ENCODE results near the gene DIPK1B. TPM values are rescaled to one million over a fixed set of nuclear protein-coding genes. Genes with fewer than 3 reads are reported as not detected.
A peak's percentile ranks its signal among the peaks of the same experiment; 100 is the strongest.

The DIPK1B gene
- total RNA-seq, 4 donors from 2014 or later = 7.1 to 13.5 (median 9.5) TPM

- intact Hi-C loops (cut with DNase I; ENCODE audit: low total_unique reads) = no loop called here
- 0% methylated on average over 32 to 44 of the region's 106 CpGs for WGBS, 2 donors
- peak; percentile 51 to 93 for DNase-seq (ENCODE audit: low spot score in 2 of 2)
- TF ChIP-seq CTCF (IDR thresholded peaks at IDR 0.05) (no peak), POLR2A (IDR thresholded peaks at IDR 0.05) (no peak)
- peak within 1 kb of the TSS; percentile 56 for H3K4me3 ChIP-seq (ENCODE audit: low read depth, poor library complexity, severe bottlenecking)
Measured at GRCh38 chr9:136686794-136687711, 25.3 kb upstream of the DIPK1B start, which contains the start of gene AGPAT2. Gene AGPAT2 (minus strand): TSS chr9:136687457. CDS start chr9:136687357, 100 bp downstream.

- TF ChIP-seq POLR2A (IDR thresholded peaks at IDR 0.05) (no peak), CTCF (IDR thresholded peaks at IDR 0.05) (no peak)
- intact Hi-C loops (cut with DNase I; ENCODE audit: low total_unique reads) = no loop called here
- DNase-seq (ENCODE audit: low spot score in 2 of 2) = peak in 1 of 2 donors; percentile 92
- WGBS, 2 donors = 28 to 47% methylated on average over 3 to 9 of the region's 37 CpGs
- H3K4me3 ChIP-seq (ENCODE audit: low read depth, poor library complexity, severe bottlenecking) = no peak overlapping the region
Measured at GRCh38 chr9:136687721-136688223, 24.6 kb upstream of the DIPK1B start.

- H3K4me3 ChIP-seq (ENCODE audit: low read depth, poor library complexity, severe bottlenecking) = no peak overlapping the region
- intact Hi-C loops (cut with DNase I; ENCODE audit: low total_unique reads) = no loop called here
- no peak for DNase-seq (ENCODE audit: low spot score in 2 of 2)
- TF ChIP-seq CTCF (IDR thresholded peaks at IDR 0.05) (no peak), POLR2A (IDR thresholded peaks at IDR 0.05) (no peak)
- WGBS, 2 donors = 51 to 63% methylated on average over 19 to 21 of the region's 21 CpGs
Measured at GRCh38 chr9:136688274-136689107, 23.9 kb upstream of the DIPK1B start.

GRCh38 chr9:136689108-136689460, 23.3 kb upstream of the DIPK1B start:
- TF ChIP-seq POLR2A (IDR thresholded peaks at IDR 0.05) = no peak
- TF ChIP-seq CTCF (IDR thresholded peaks at IDR 0.05) = no peak
- 75 to 80% methylated on average over 7 of the region's 7 CpGs for WGBS, 2 donors
- intact Hi-C loops (cut with DNase I; ENCODE audit: low total_unique reads) = no loop called here
- no peak overlapping the region for H3K4me3 ChIP-seq (ENCODE audit: low read depth, poor library complexity, severe bottlenecking)
- DNase-seq (ENCODE audit: low spot score in 2 of 2) = no peak

GRCh38 chr9:136690104-136690805, 22.1 kb upstream of the DIPK1B start:
- no peak for TF ChIP-seq POLR2A (IDR thresholded peaks at IDR 0.05)
- TF ChIP-seq CTCF (IDR thresholded peaks at IDR 0.05) = no peak
- H3K4me3 ChIP-seq (ENCODE audit: low read depth, poor library complexity, severe bottlenecking) = no peak overlapping the region
- WGBS, 2 donors = 83 to 87% methylated on average over 20 to 25 of the region's 25 CpGs
- no peak for DNase-seq (ENCODE audit: low spot score in 2 of 2)
- intact Hi-C loops (cut with DNase I; ENCODE audit: low total_unique reads) = no loop called here
